PC-3 (cell line): ENCODE measurements around the gene PRDM11.

Source experiments
- EZH2 ChIP-seq: fragments of 300-600 bp; sonication (generic); IDR thresholded peaks from one replicate; pipeline ENCODE4 v1.6.1; 2017; ENCODE audit warnings: antibody characterized with exemption, mild to moderate bottlenecking, low read length; ENCODE audit not compliant: unreplicated experiment
- EZH2phosphoT487 ChIP-seq: fragments of 300-600 bp; sonication (generic); IDR thresholded peaks from 2 replicates; pipeline ENCODE4 v1.6.1; 2018; ENCODE audit warnings: mild to moderate bottlenecking, antibody characterized with exemption, low read length, borderline replicate concordance
- TF ChIP-seq, protein P1 (sequence below): fragments of 300-600 bp; sonication (generic); conservative IDR thresholded peaks from 2 replicates; pipeline ENCODE4 v1.5.1; 2017; ENCODE audit warnings: antibody characterized with exemption, low read depth, mild to moderate bottlenecking, low read length

- TF ChIP-seq, protein P1, sequence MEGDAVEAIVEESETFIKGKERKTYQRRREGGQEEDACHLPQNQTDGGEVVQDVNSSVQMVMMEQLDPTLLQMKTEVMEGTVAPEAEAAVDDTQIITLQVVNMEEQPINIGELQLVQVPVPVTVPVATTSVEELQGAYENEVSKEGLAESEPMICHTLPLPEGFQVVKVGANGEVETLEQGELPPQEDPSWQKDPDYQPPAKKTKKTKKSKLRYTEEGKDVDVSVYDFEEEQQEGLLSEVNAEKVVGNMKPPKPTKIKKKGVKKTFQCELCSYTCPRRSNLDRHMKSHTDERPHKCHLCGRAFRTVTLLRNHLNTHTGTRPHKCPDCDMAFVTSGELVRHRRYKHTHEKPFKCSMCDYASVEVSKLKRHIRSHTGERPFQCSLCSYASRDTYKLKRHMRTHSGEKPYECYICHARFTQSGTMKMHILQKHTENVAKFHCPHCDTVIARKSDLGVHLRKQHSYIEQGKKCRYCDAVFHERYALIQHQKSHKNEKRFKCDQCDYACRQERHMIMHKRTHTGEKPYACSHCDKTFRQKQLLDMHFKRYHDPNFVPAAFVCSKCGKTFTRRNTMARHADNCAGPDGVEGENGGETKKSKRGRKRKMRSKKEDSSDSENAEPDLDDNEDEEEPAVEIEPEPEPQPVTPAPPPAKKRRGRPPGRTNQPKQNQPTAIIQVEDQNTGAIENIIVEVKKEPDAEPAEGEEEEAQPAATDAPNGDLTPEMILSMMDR: no peak
- TF ChIP-seq EZH2phosphoT487 (no peak), EZH2 (no peak)
These were observed 12.6 kb upstream of the PRDM11 start for GRCh38 chr11:45133878-45134277.
